Astrocyte (in vitro differentiated cells and primary cell): ENCODE measurements around the gene SPOCK1.

Source experiments
- CTCF ChIP-seq: IDR thresholded peaks from 2 replicates; pipeline ENCODE4 v1.5.1; 2011; ENCODE audit warnings: low read depth, mild to moderate bottlenecking, inconsistent platforms, low read length, moderate library complexity; ENCODE audit not compliant: insufficient read depth
- EZH2 ChIP-seq: IDR thresholded peaks from 2 replicates; pipeline ENCODE4 v1.6.1; 2012; ENCODE audit warnings: mild to moderate bottlenecking, low read length, inconsistent platforms; ENCODE audit not compliant: insufficient read depth

- TF ChIP-seq CTCF (no peak), EZH2 (no peak)
Measured at GRCh38 chr5:137365126-137365865, 133.8 kb downstream of the SPOCK1 start.
